IPS-NIHi11 (cell line): ENCODE data around the gene CLIC6.
A peak's percentile ranks its signal among the peaks of the same experiment; 100 is the strongest.

ENCODE experiments used
- DNase-seq: peaks from one replicate; pipeline ENCODE4 v3.0.0; 2012; ENCODE audit warnings: mixed read lengths, low spot score

Gene CLIC6

GRCh38 chr21:34668803-34669148, at the start of gene CLIC6:
Gene CLIC6 (plus strand): TSS chr21:34668994. CDS start chr21:34669389, 395 bp downstream.
- DNase-seq, result peak; percentile 76

GRCh38 chr21:34619841-34620665, 48.7 kb upstream of the CLIC6 start:
- DNase-seq, result no peak

- no peak for DNase-seq
These were observed 47.1 kb upstream of the CLIC6 start for GRCh38 chr21:34621434-34622350.

GRCh38 chr21:34623516-34623915, 45.3 kb upstream of the CLIC6 start:
- DNase-seq, result no peak

- no peak for DNase-seq
These were observed 43.7 kb upstream of the CLIC6 start for GRCh38 chr21:34625030-34625593.

GRCh38 chr21:34626131-34626530, 42.7 kb upstream of the CLIC6 start:
- DNase-seq, result no peak

- peak; percentile 76 for DNase-seq
These were observed 38.2 kb upstream of the CLIC6 start for GRCh38 chr21:34630536-34631143.

- DNase-seq, result no peak
These were observed 36.3 kb upstream of the CLIC6 start for GRCh38 chr21:34632498-34632897.

GRCh38 chr21:34635307-34635706, 33.5 kb upstream of the CLIC6 start:
- DNase-seq, result peak; percentile 46

- DNase-seq, result no peak
These were observed 31.8 kb upstream of the CLIC6 start for GRCh38 chr21:34636961-34637360.

GRCh38 chr21:34639250-34639649, 29.5 kb upstream of the CLIC6 start:
- DNase-seq, result no peak

GRCh38 chr21:34639882-34640788, 28.7 kb upstream of the CLIC6 start:
- DNase-seq, result no peak

GRCh38 chr21:34640858-34641257, 27.9 kb upstream of the CLIC6 start:
- no peak for DNase-seq

- DNase-seq, result no peak
These were observed 26.4 kb upstream of the CLIC6 start for GRCh38 chr21:34642211-34643075.

GRCh38 chr21:34644825-34645224, 24.0 kb upstream of the CLIC6 start:
- DNase-seq, result no peak

- no peak for DNase-seq
These were observed 21.2 kb upstream of the CLIC6 start for GRCh38 chr21:34647555-34647954.

GRCh38 chr21:34648739-34649297, 20.0 kb upstream of the CLIC6 start:
- no peak for DNase-seq

- no peak for DNase-seq
These were observed 19.4 kb upstream of the CLIC6 start for GRCh38 chr21:34649400-34649799.

GRCh38 chr21:34650861-34651431, 17.8 kb upstream of the CLIC6 start:
- no peak for DNase-seq

- DNase-seq, result no peak
These were observed 17.2 kb upstream of the CLIC6 start for GRCh38 chr21:34651642-34652041.
